ENCODE measurements around the gene MLH3. TPM values are rescaled to one million over a fixed set of nuclear protein-coding genes. Genes with fewer than 3 reads are reported as not detected.

The MLH3 gene
- total RNA-seq, 1 experiment from 2014 or later = 13.2 TPM

- Histone ChIP-seq H3K9me3 (ENCODE audit: low read length) (no peaks in the 10 kb centered on the region), H3K27ac (ENCODE audit: low read length) (no peak overlapping the region), H4K20me1 (ENCODE audit: low read length) (no peaks in the 10 kb centered on the region), H3K9ac (ENCODE audit: low read length) (no peak overlapping the region), H3K36me3 (ENCODE audit: low read depth, low read length) (peaks cover 4% of the 10 kb centered on the region; the same call in 1 of the 2 replicates), H3K27me3 (ENCODE audit: low read length) (no peaks in the 10 kb centered on the region), H3K9me2 (replicated peaks; ENCODE audit: low read length) (no peaks in the 10 kb centered on the region), H3K4me2 (ENCODE audit: low read length) (no peak overlapping the region), H3F3A (ENCODE audit: low read length, unreplicated experiment) (no peaks in the 10 kb centered on the region), H3K79me2 (ENCODE audit: low read length) (no peaks in the 10 kb centered on the region), H2AFZ (ENCODE audit: low read length) (no peak overlapping the region), H3K4me1 (ENCODE audit: insufficient read depth, low read length) (no peaks in the 10 kb centered on the region), H3K4me3 (ENCODE audit: low read length) (no peak overlapping the region)
- intact Hi-C loops (cut with micrococcal nuclease) = no loop called here
- DNase-seq = no peak
- ATAC-seq = no peak
- TF ChIP-seq EZH2phosphoT487 (IDR thresholded peaks at IDR 0.05; ENCODE audit: borderline replicate concordance, low read length) = no peak
- no peak for TF ChIP-seq CTCF (conservative IDR thresholded peaks at IDR 0.05; ENCODE audit: low read depth, low read length)
- no peak for TF ChIP-seq EZH2 (IDR thresholded peaks at IDR 0.05; ENCODE audit: low read length, unreplicated experiment)
- POLR2A ChIA-PET (ENCODE audit: unreplicated experiment) = no interaction called here
- CTCF ChIA-PET = no interaction called here
- BruUV-seq (replicated peaks) = no TSS peak
These were observed 43.6 kb upstream of the MLH3 start for GRCh38 chr14:75094896-75095295.

GRCh38 chr14:75092698-75093097 is 41.4 kb upstream of the MLH3 start:
- ChIA-PET CTCF (no interaction called here), POLR2A (ENCODE audit: unreplicated experiment) (no interaction called here)
- Histone ChIP-seq H3K27ac (ENCODE audit: low read length) (no peak overlapping the region), H3K9me3 (ENCODE audit: low read length) (no peaks in the 10 kb centered on the region), H2AFZ (ENCODE audit: low read length) (no peak overlapping the region), H3K4me1 (ENCODE audit: insufficient read depth, low read length) (no peaks in the 10 kb centered on the region), H3F3A (ENCODE audit: low read length, unreplicated experiment) (no peaks in the 10 kb centered on the region), H3K36me3 (ENCODE audit: low read depth, low read length) (peaks cover 12% of the 10 kb centered on the region; the same call in 1 of the 2 replicates), H3K9ac (ENCODE audit: low read length) (no peak overlapping the region), H4K20me1 (ENCODE audit: low read length) (no peaks in the 10 kb centered on the region), H3K27me3 (ENCODE audit: low read length) (no peaks in the 10 kb centered on the region), H3K4me3 (ENCODE audit: low read length) (no peak overlapping the region), H3K79me2 (ENCODE audit: low read length) (no peaks in the 10 kb centered on the region), H3K9me2 (replicated peaks; ENCODE audit: low read length) (no peaks in the 10 kb centered on the region), H3K4me2 (ENCODE audit: low read length) (no peak overlapping the region)
- ATAC-seq = no peak
- no TSS peak for BruUV-seq (replicated peaks)
- intact Hi-C loops (cut with micrococcal nuclease) = no loop called here
- no peak for TF ChIP-seq CTCF (conservative IDR thresholded peaks at IDR 0.05; ENCODE audit: low read depth, low read length)
- no peak for TF ChIP-seq EZH2phosphoT487 (IDR thresholded peaks at IDR 0.05; ENCODE audit: borderline replicate concordance, low read length)
- TF ChIP-seq EZH2 (IDR thresholded peaks at IDR 0.05; ENCODE audit: low read length, unreplicated experiment) = no peak
- no peak for DNase-seq

GRCh38 chr14:75091251-75091650 is 40.0 kb upstream of the MLH3 start:
- no peaks in the 10 kb centered on the region for H3K9me2 ChIP-seq (replicated peaks; ENCODE audit: low read length)
- no peak overlapping the region for H3K9ac ChIP-seq (ENCODE audit: low read length)
- DNase-seq (no peak), ATAC-seq (no peak)
- no peak overlapping the region for H3K4me2 ChIP-seq (ENCODE audit: low read length)
- no peaks in the 10 kb centered on the region for H3K27me3 ChIP-seq (ENCODE audit: low read length)
- H3K36me3 ChIP-seq (ENCODE audit: low read depth, low read length) = peaks cover 21% of the 10 kb centered on the region; the same call in 1 of the 2 replicates
- no peaks in the 10 kb centered on the region for H3K79me2 ChIP-seq (ENCODE audit: low read length)
- ChIA-PET POLR2A (ENCODE audit: unreplicated experiment) (no interaction called here), CTCF (no interaction called here)
- no peaks in the 10 kb centered on the region for H3K9me3 ChIP-seq (ENCODE audit: low read length)
- H3F3A ChIP-seq (ENCODE audit: low read length, unreplicated experiment) = no peaks in the 10 kb centered on the region
- no peaks in the 10 kb centered on the region for H4K20me1 ChIP-seq (ENCODE audit: low read length)
- intact Hi-C loops (cut with micrococcal nuclease) = no loop called here
- BruUV-seq (replicated peaks) = no TSS peak
- no peak overlapping the region for H3K27ac ChIP-seq (ENCODE audit: low read length)
- no peaks in the 10 kb centered on the region for H3K4me1 ChIP-seq (ENCODE audit: insufficient read depth, low read length)
- H3K4me3 ChIP-seq (ENCODE audit: low read length) = no peak overlapping the region
- no peak for TF ChIP-seq EZH2 (IDR thresholded peaks at IDR 0.05; ENCODE audit: low read length, unreplicated experiment)
- no peak for TF ChIP-seq EZH2phosphoT487 (IDR thresholded peaks at IDR 0.05; ENCODE audit: borderline replicate concordance, low read length)
- no peak for TF ChIP-seq CTCF (conservative IDR thresholded peaks at IDR 0.05; ENCODE audit: low read depth, low read length)
- H2AFZ ChIP-seq (ENCODE audit: low read length) = no peak overlapping the region
